ENCODE results near the gene SDK1. TPM values are rescaled to one million over a fixed set of nuclear protein-coding genes. Genes with fewer than 3 reads are reported as not detected.

SDK1 gene
- total and polyA plus RNA-seq, 2 experiments from 2014 or later: 2.1 to 10.0 TPM

DNA sequence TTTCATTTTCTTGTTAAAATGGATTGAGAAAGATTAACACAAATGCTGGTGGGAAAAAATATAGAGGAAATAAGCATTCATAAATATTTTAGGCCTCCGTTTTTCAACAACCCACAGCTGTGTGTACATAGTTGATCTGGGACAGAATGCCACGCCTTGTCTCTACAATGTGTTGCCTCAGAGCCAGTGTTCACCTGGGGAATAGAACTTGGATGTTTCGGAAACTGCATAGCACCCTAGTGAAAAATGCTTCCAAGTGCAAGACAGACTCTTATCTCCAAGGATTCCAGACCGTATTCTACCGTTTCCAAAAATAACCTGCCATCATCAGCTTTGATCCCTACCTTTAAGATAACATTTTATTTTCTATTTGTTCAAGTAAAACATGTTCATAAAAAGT lies 260.9 kb downstream of the SDK1 start:
- TF ChIP-seq ZNF114 (CRISPR knock-in tag; IDR thresholded peaks at IDR 0.05) (no peak), EZH2phosphoT487 (IDR thresholded peaks at IDR 0.05; ENCODE audit: unreplicated experiment) (no peak), NANOG (IDR thresholded peaks at IDR 0.05; ENCODE audit: borderline replicate concordance) (no peak), ZNF462 (CRISPR knock-in tag; IDR thresholded peaks at IDR 0.05) (no peak), CREB1 (CRISPR knock-in tag; IDR thresholded peaks at IDR 0.05; ENCODE audit: low read depth) (no peak), ZNF331 (CRISPR knock-in tag; IDR thresholded peaks at IDR 0.05; ENCODE audit: low read depth) (no peak), STAT1 (IDR thresholded peaks at IDR 0.05; ENCODE audit: unreplicated experiment) (no peak), EZH2 (IDR thresholded peaks at IDR 0.05; ENCODE audit: low read depth, unreplicated experiment) (no peak), CTCF (conservative IDR thresholded peaks at IDR 0.05; ENCODE audit: low read depth in 2 of 2) (no peak), REST (IDR thresholded peaks at IDR 0.05; ENCODE audit: unreplicated experiment) (no peak), JUNB (IDR thresholded peaks at IDR 0.05; ENCODE audit: unreplicated experiment) (no peak)
- TF ChIP-seq, protein P1, sequence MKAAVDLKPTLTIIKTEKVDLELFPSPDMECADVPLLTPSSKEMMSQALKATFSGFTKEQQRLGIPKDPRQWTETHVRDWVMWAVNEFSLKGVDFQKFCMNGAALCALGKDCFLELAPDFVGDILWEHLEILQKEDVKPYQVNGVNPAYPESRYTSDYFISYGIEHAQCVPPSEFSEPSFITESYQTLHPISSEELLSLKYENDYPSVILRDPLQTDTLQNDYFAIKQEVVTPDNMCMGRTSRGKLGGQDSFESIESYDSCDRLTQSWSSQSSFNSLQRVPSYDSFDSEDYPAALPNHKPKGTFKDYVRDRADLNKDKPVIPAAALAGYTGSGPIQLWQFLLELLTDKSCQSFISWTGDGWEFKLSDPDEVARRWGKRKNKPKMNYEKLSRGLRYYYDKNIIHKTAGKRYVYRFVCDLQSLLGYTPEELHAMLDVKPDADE (IDR thresholded peaks at IDR 0.05): no peak
- no peaks in the 10 kb centered on the region for H3F3A ChIP-seq (replicated peaks; ENCODE audit: low read depth)
- no peak overlapping the region for H3K4me2 ChIP-seq
- DNase-seq (ENCODE audit: low spot score) (no peak), ATAC-seq (no peak)
- Mint-ChIP-seq H3K4me1 (peaks cover 14% of the 10 kb centered on the region), H3K4me3 (no peak overlapping the region), H3K9me3 (no peaks in the 10 kb centered on the region), H3K27ac (no peak overlapping the region), H3K27me3 (ENCODE audit: insufficient read depth, low read depth, poor library complexity) (no peaks in the 10 kb centered on the region), H3K36me3 (ENCODE audit: low read depth) (no peaks in the 10 kb centered on the region)
- no peaks in the 10 kb centered on the region for H3K27me3 ChIP-seq (ENCODE audit: insufficient read depth)
- H3K27ac ChIP-seq (ENCODE audit: low read depth): no peak overlapping the region
- 0 out of 2 replicates have a peak, but pooled peaks cover 3% of the 10 kb centered on the region for H3K9me2 ChIP-seq (ENCODE audit: insufficient read depth)
- H3K4me3 ChIP-seq: no peak overlapping the region
- H2AFZ ChIP-seq: no peak overlapping the region
- H3K36me3 ChIP-seq (ENCODE audit: insufficient read depth): no peaks in the 10 kb centered on the region
- no peaks in the 10 kb centered on the region for H3K79me2 ChIP-seq (replicated peaks; ENCODE audit: insufficient read depth)
- H3K4me1 ChIP-seq (ENCODE audit: insufficient read depth): no peaks in the 10 kb centered on the region; the same call in 1 of the 2 replicates
- H4K20me1 ChIP-seq (replicated peaks; ENCODE audit: insufficient read depth): no peaks in the 10 kb centered on the region

Data from GM23338 (cell line).